SK-N-SH treated with all-trans-retinoic acid at 6 μM for 48 hours (cell line): Measurements from ENCODE around the gene SMAD3.
"Not testable (repeated sequence)": the region's sequence is repeated elsewhere in the genome, so short reads cannot be mapped to it uniquely, and the experiment has no call there.

ENCODE experiments used
- ATAC-seq: fragments of 200-7000 bp; cut with Tn5 transposase; 3 replicates; pipeline ENCODE4 v1.9.1; 2020; ENCODE audit warnings: mild to moderate bottlenecking, moderate library complexity
- BACH2 ChIP-seq: fragments of 250-450 bp; sonication (Bioruptor Pico); IDR thresholded peaks from 2 replicates; pipeline ENCODE4 v1.9.0; 2021; ENCODE audit warnings: mild to moderate bottlenecking, borderline replicate concordance
- CSDC2 ChIP-seq: fragments of 250-450 bp; sonication (Bioruptor Pico); IDR thresholded peaks from 2 replicates; pipeline ENCODE4 v1.5.0; 2020; ENCODE audit warnings: mild to moderate bottlenecking, moderate library complexity
- GLIS3 ChIP-seq: fragments of 250-450 bp; sonication (Bioruptor Pico); IDR thresholded peaks from 2 replicates; pipeline ENCODE4 v1.5.0; 2020; ENCODE audit warnings: mild to moderate bottlenecking, moderate library complexity
- OSR1 ChIP-seq: fragments of 250-450 bp; sonication (Bioruptor Pico); IDR thresholded peaks from 2 replicates; pipeline ENCODE4 v1.8.0; 2022; ENCODE audit warnings: moderate library complexity, mild to moderate bottlenecking, inconsistent platforms
- PPARA ChIP-seq: fragments of 250-450 bp; sonication (Bioruptor Pico); IDR thresholded peaks from 2 replicates; pipeline ENCODE4 v1.5.0; 2020; ENCODE audit warnings: mild to moderate bottlenecking, borderline replicate concordance
- RARB ChIP-seq: fragments of 250-450 bp; sonication (Bioruptor Pico); IDR thresholded peaks from 2 replicates; pipeline ENCODE4 v1.8.0; 2021; ENCODE audit warnings: mild to moderate bottlenecking, moderate library complexity
- SNAI2 ChIP-seq: fragments of 250-450 bp; sonication (Bioruptor Pico); IDR thresholded peaks from 2 replicates; pipeline ENCODE4 v1.5.0; 2020; ENCODE audit warnings: mild to moderate bottlenecking, moderate library complexity
- TCF4 ChIP-seq: fragments of 250-450 bp; sonication (Bioruptor Pico); IDR thresholded peaks from 2 replicates; pipeline ENCODE4 v1.8.0; 2021; ENCODE audit warnings: mild to moderate bottlenecking, moderate library complexity, borderline replicate concordance
- TOX ChIP-seq: fragments of 250-450 bp; sonication (Bioruptor Pico); IDR thresholded peaks from 2 replicates; pipeline ENCODE4 v1.8.0; 2021; ENCODE audit warnings: mild to moderate bottlenecking, moderate library complexity, borderline replicate concordance
- ZC3H10 ChIP-seq: fragments of 250-450 bp; sonication (Bioruptor Pico); IDR thresholded peaks from 2 replicates; pipeline ENCODE4 v1.5.1; 2021; ENCODE audit warnings: mild to moderate bottlenecking, moderate library complexity
- ZFP3 ChIP-seq: fragments of 250-450 bp; sonication (Bioruptor Pico); IDR thresholded peaks from 2 replicates; pipeline ENCODE4 v1.5.0; 2020; ENCODE audit warnings: mild to moderate bottlenecking, moderate library complexity
- ZFP30 ChIP-seq: fragments of 450-650 bp; formaldehyde crosslinking; IDR thresholded peaks from 2 replicates; pipeline ENCODE4 v1.5.0; 2022; ENCODE audit warnings: mild to moderate bottlenecking, moderate library complexity
- ZNF565 ChIP-seq: fragments of 450-650 bp; formaldehyde crosslinking; conservative IDR thresholded peaks from 2 replicates; pipeline ENCODE4 v1.5.0; 2020; ENCODE audit warnings: low read depth, mild to moderate bottlenecking, moderate library complexity
- TF ChIP-seq, protein P1 (sequence below): fragments of 250-450 bp; sonication (Bioruptor Pico); IDR thresholded peaks from 2 replicates; pipeline ENCODE4 v1.8.0; 2020; ENCODE audit warnings: mild to moderate bottlenecking, moderate library complexity, borderline replicate concordance
- TF ChIP-seq, protein P2 (sequence below): fragments of 250-450 bp; sonication (Bioruptor Pico); IDR thresholded peaks from 2 replicates; pipeline ENCODE4 v1.5.1; 2020; ENCODE audit warnings: low read depth, mild to moderate bottlenecking, moderate library complexity
- TF ChIP-seq, protein P3 (sequence below): fragments of 250-450 bp; sonication (Bioruptor Pico); IDR thresholded peaks from 2 replicates; pipeline ENCODE4 v1.5.0; 2020; ENCODE audit warnings: mild to moderate bottlenecking, moderate library complexity
- TF ChIP-seq, protein P4 (sequence below): fragments of 250-450 bp; sonication (Bioruptor Pico); IDR thresholded peaks from 2 replicates; pipeline ENCODE4 v1.5.1; 2021; ENCODE audit warnings: mild to moderate bottlenecking, moderate library complexity

SMAD3 gene

DNA sequence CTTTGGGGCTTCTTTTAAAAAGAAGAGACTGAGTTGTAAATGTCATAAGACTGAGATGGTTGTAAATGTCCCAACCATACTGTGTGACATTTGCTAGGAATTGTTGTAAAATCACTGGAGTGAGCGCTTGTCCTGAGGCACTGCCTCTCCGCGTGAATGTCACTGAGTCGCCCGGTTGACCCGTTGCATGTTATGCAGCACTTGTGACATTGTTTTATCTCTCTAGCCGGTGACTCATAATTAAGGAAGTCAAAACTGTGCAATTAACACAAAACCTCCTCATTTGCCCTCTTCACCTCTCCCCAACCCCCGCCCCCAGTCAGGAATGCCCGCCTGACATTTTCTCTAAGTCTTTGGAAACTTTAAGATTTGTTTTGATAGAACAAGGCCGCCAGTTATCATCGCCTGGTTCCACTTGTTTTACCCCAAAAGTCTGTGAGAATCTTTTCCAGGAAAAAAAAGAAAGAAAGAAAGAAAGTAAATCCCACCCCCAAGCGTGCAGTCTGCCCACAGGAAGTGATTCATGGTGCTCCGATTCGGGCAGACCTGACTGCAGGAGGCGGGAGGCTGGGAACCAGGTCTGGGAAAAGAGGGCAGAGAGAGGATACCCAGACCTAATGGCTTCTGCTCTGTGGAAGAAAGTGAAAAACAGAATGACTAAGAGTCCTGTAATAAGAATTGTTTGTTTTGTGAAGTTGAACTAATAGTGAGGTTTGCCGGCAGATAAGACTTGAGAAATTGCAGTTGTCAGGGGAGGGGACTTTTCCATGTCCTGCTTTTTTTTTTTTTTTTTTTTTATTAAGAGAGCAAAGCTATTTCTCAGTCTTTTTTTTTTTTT, 84.8 kb downstream of the SMAD3 start (continued):
- TF ChIP-seq, protein P1, sequence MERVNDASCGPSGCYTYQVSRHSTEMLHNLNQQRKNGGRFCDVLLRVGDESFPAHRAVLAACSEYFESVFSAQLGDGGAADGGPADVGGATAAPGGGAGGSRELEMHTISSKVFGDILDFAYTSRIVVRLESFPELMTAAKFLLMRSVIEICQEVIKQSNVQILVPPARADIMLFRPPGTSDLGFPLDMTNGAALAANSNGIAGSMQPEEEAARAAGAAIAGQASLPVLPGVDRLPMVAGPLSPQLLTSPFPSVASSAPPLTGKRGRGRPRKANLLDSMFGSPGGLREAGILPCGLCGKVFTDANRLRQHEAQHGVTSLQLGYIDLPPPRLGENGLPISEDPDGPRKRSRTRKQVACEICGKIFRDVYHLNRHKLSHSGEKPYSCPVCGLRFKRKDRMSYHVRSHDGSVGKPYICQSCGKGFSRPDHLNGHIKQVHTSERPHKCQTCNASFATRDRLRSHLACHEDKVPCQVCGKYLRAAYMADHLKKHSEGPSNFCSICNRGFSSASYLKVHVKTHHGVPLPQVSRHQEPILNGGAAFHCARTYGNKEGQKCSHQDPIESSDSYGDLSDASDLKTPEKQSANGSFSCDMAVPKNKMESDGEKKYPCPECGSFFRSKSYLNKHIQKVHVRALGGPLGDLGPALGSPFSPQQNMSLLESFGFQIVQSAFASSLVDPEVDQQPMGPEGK (CRISPR knock-in tag): no peak
- TF ChIP-seq GLIS3 (CRISPR knock-in tag): no peak

DNA sequence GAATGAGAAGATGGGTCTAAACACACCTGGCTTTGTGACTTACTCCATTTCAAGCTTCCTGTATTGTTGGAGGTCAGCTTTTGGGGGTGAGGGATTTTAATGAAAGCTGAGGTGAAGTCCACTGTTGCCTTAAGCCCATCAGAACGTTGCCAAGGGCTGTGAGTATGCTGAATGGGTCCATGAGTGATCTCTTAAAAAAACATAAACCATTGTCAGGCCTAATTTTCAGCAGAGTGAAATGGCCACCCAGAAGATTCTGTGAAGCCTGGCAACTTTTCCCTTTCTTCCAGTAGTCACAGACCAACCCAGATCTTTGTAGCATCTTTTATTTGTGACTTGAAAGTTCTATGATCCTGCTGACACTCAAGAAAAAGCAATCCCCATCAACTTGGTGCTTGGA, 87.0 kb downstream of the SMAD3 start:
- TF ChIP-seq, protein P2, sequence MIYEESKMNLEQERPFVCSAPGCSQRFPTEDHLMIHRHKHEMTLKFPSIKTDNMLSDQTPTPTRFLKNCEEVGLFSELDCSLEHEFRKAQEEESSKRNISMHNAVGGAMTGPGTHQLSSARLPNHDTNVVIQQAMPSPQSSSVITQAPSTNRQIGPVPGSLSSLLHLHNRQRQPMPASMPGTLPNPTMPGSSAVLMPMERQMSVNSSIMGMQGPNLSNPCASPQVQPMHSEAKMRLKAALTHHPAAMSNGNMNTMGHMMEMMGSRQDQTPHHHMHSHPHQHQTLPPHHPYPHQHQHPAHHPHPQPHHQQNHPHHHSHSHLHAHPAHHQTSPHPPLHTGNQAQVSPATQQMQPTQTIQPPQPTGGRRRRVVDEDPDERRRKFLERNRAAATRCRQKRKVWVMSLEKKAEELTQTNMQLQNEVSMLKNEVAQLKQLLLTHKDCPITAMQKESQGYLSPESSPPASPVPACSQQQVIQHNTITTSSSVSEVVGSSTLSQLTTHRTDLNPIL (CRISPR knock-in tag): no peak
- TF ChIP-seq PPARA (no peak), TCF4 (CRISPR knock-in tag) (no peak), RARB (CRISPR knock-in tag) (no peak), BACH2 (CRISPR knock-in tag) (no peak), CSDC2 (CRISPR knock-in tag) (no peak), ZFP3 (CRISPR knock-in tag) (no peak), ZC3H10 (CRISPR knock-in tag) (no peak), OSR1 (no peak), TOX (no peak), SNAI2 (no peak)
- TF ChIP-seq, protein P1 (CRISPR knock-in tag): no peak
- ATAC-seq: no peak

DNA sequence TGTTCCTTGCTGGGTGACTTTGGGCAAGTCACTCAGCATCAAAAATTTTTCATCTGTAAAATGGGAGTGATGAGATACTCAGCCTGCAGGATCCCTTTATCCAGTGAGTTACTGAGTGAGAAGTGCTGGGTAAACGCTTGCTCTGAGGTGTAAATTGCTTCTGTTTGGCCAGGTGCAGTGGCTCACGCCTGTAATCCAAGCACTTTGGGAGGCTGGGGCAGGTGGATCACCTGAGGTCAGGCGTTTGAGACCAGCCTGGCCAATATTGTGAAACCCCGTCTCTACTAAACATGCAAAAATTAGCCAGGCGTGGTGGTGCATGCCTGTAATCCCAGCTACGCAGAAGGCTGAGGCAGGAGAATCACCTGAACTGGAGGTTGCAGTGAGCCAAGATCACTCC, 87.6 kb downstream of the SMAD3 start:
- ATAC-seq: not testable (repeated sequence)

DNA sequence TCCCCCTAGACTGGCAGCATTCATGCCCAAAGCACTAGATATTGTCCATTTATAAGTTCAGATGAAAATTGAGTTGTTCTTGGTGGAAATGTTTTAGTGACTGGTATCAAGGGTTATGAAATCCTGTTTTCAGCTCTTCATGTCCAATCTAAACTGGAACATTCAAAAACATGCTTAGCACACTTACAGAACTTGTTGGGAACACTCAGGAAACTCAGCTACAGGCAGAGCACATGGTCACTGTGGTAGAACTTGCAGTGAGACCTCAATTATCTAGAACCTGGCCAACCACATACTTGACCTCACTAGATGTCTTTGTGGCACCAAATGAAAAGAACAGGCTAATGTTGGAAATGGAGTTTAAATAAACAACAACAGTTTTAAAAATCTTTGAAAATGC, 88.8 kb downstream of the SMAD3 start:
- no peak for ATAC-seq
- TF ChIP-seq, protein P2 (CRISPR knock-in tag): no peak
- TF ChIP-seq ZNF565 (no peak), TOX (no peak), SNAI2 (no peak)

DNA sequence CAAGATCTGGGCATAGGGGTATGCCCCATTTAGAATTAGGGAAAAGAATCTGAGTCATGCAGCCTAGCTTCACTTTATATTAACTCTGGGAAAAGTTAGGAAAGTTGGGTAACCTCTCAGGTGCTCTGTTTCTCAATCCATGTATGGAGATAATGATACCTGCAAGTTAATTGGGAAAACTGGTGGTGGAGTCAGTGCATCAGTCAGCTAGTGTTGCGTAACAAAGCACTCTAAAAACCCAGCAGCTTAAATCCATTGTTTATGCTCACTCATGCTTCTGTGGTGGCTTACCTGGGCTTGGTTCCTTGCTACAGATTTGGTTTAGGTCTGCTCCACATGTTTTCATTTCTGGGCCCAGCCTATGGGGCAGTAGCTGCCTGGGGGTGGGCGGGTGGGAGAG, 91.0 kb downstream of the SMAD3 start:
- TF ChIP-seq, protein P3, sequence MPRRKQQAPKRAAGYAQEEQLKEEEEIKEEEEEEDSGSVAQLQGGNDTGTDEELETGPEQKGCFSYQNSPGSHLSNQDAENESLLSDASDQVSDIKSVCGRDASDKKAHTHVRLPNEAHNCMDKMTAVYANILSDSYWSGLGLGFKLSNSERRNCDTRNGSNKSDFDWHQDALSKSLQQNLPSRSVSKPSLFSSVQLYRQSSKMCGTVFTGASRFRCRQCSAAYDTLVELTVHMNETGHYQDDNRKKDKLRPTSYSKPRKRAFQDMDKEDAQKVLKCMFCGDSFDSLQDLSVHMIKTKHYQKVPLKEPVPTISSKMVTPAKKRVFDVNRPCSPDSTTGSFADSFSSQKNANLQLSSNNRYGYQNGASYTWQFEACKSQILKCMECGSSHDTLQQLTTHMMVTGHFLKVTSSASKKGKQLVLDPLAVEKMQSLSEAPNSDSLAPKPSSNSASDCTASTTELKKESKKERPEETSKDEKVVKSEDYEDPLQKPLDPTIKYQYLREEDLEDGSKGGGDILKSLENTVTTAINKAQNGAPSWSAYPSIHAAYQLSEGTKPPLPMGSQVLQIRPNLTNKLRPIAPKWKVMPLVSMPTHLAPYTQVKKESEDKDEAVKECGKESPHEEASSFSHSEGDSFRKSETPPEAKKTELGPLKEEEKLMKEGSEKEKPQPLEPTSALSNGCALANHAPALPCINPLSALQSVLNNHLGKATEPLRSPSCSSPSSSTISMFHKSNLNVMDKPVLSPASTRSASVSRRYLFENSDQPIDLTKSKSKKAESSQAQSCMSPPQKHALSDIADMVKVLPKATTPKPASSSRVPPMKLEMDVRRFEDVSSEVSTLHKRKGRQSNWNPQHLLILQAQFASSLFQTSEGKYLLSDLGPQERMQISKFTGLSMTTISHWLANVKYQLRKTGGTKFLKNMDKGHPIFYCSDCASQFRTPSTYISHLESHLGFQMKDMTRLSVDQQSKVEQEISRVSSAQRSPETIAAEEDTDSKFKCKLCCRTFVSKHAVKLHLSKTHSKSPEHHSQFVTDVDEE: no peak
- TF ChIP-seq ZFP30: no peak
- TF ChIP-seq OSR1: no peak
- TF ChIP-seq, protein P4, sequence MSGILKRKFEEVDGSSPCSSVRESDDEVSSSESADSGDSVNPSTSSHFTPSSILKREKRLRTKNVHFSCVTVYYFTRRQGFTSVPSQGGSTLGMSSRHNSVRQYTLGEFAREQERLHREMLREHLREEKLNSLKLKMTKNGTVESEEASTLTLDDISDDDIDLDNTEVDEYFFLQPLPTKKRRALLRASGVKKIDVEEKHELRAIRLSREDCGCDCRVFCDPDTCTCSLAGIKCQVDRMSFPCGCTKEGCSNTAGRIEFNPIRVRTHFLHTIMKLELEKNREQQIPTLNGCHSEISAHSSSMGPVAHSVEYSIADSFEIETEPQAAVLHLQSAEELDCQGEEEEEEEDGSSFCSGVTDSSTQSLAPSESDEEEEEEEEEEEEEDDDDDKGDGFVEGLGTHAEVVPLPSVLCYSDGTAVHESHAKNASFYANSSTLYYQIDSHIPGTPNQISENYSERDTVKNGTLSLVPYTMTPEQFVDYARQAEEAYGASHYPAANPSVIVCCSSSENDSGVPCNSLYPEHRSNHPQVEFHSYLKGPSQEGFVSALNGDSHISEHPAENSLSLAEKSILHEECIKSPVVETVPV (CRISPR knock-in tag): no peak
- no peak for TF ChIP-seq ZNF565
- ATAC-seq: no peak
